ENCODE results near the gene LRRC32.
"Not testable (repeated sequence)": the region's sequence is repeated elsewhere in the genome, so short reads cannot be mapped to it uniquely, and the experiment has no call there.

Gene LRRC32

DNA sequence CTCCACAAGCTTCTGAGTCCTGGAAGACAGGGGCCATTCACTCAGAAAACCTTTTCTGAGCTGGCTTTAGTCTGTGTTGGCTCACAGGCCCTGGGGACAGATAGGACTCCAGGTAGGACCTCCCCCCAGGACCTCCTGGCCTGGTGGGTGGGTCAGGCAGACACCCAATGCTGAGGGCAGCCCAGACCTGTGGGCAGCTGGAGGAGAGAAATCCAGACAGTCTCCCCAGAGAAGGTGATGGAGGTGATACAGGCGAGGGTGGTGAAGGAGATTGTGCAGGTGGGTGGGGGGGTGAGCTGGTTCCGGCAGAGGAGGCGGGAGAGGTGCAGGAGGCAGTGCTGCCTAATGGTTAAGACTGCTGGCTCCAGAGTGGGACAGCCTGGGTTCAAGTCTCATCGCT, 15.6 kb downstream of the LRRC32 start:
- in situ Hi-C loops (cut with MboI; ENCODE audit: low sequenced_read_pairs) = no loop called here

DNA sequence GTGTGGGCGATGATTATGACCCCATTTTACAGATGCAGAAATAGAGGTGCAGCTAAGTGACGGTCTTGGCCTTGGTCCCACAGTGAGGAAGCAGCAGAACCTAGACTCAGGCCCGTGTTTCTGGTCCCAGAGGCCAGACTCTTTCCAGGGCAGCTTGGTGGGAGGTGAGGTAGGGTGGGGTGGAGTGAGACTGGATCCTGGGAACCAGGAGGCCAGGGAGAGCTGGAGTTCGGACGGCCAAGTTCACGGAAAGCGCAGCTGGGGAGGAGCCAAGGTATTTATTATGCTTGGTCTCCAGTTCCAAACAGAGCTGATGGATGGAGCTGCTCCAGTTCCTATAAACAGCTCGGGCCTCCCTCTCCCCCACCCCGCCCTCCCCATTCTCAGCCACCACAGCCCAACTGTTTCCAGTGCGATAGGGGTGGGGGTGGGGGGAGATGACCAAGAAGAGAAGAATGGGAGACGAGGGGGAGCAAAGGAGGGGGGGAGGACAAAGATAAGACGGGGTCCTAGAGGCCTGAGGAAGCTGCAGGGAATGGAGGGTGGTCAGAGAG, 16.2 kb downstream of the LRRC32 start:
- in situ Hi-C loops (cut with MboI; ENCODE audit: low sequenced_read_pairs) = no loop called here

DNA sequence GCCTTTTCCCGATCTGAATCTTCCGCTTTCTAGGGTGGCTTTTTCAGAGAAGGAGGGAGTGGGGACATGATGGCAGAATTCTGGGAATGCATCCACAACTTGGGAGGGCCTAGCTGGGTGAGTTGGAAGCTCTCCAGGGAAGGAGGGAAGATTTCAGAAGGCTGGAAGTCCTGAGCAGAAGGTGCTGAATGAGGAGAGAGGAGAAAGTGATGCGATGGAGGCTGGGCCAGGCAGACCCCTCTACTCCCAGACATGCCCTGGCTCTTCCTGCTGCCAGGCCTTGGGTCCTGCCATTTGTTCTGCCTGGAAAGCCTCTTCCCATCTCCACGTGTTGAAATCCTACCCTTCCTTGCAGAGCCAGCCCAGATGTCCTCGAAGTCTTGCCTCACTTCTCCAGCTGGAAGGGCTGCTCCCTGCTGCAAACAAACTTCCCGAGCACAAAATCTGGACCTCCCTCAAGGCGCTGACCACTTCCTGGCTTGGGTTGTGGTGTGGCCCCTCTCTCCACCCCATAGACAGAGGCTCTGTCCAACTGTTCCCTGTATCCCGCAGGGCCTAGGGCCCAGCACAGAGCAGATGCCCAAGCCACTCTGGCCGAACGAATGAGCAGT, 16.8 kb downstream of the LRRC32 start:
- in situ Hi-C loops (cut with MboI; ENCODE audit: low sequenced_read_pairs) = no loop called here

DNA sequence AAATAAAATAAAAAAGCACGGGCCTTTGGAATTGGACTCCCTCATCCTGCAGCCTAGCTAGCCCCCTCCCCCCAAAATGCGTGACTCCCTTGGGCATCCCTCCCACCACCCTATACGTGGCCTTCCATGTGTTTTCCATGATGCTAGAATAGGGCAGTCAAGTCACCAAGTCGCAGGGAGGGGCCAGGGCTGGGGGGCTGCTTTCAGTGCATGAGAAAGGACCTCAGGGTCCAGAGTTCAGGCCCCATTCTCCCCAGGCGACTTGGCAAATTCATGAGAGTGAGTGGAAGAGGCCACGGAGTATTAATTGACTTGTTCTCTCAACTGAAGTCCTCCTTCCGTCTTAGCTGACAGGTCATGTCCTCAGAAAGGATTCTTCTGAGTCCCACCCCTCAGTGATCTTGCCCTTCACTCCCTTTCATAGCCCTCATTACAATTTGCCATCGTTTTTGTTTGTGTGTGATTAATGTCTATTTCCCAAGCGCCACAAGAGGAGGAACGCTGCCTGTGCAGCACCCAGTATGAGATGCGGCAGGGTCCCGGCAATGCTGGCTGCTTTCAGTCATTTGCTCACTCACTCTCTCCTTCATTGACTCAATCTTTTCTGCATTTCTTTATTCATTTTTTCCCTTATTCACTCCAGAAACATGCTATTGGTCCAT, 17.4 kb downstream of the LRRC32 start:
- in situ Hi-C loops (cut with MboI; ENCODE audit: low sequenced_read_pairs) = no loop called here

DNA sequence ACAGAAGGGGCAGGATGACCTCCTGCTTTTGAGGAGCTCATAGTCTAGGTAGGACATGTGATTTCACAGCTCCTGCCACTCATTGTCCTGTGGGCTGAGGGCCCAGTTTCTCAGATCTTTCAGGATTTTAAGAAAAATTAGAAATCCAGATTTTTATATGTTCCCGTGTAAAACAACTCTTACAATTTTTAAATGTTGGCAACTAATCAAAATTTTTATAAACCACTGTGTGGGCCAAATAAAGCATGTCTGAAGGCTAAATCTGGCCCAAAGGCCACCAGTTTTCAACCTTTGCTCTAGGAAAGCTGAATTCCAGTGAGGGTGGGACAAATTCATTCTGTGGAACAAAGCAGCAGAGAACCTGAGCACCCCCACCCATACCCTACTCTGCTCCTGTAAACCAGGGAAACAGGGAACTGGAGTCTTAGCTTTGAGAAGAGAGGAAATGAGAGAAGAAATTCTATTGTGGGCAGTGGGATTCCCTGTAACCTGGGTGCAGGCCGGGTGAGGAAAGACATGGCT, 20.6 kb downstream of the LRRC32 start:
- in situ Hi-C loops (cut with MboI; ENCODE audit: low sequenced_read_pairs) = no loop called here

DNA sequence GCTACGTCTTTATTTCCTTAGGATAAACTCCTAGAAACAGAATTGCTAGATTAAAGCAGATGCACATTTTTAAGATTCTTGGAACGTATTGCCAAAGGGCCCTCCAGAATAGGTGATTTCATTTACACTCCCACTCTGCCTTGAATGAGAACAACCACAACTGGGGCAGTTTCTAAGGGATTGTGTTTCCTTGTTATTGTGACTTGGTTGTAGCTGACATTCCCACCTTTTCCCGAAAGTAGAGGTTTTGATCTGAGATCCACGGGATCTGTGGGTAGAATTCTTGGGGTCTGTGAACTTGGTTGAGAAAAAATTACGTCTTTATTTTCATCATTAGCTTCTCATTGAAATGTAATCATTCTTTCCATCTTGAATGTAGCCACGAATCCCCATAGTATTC, 21.5 kb downstream of the LRRC32 start:
- in situ Hi-C loops (cut with MboI; ENCODE audit: low sequenced_read_pairs) = no loop called here

DNA sequence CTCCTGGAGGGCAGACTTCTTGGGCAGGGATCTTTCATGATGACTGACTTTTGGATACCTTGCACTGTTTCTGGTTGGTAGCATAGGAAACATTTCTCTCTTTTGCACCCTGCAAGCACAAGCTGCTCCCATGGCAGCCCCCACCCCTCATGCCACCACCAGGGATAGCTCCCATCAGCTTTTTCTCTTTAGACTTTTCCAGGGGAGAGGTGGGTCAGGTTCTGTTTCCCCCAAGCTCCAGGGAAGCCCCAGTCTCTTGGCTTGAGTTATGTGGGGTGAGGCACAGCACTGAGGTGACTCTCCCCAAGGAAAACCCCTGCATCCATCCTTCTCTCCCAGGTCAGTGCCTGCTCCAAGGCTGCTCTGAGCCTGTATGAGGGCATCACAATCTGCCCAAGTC, 22.5 kb downstream of the LRRC32 start:
- in situ Hi-C loops (cut with MboI; ENCODE audit: low sequenced_read_pairs) = no loop called here

- in situ Hi-C loops (cut with MboI; ENCODE audit: low sequenced_read_pairs) = no loop called here
Observed at GRCh38 chr11:76646882-76647534, 23.5 kb downstream of the LRRC32 start.

DNA sequence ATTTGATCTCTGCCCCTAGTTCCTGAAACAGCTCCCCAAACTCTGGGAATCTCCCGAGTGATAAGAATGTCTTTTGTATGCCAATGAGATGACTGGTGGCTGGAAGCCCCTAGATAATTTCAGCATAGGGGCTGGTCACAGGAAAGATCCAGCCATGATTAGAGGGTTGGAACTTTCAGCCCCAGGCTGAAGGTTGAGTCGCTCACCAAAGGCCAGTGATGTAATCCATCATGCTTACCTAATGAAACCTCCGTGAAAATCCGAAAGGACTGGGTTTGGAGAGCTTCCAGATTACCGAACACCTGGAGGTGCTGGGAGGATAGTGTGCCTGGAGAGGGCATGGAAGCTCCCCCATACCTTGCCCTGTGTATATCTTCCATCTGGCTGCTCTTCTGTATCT, 26.0 kb downstream of the LRRC32 start:
- in situ Hi-C loops (cut with MboI; ENCODE audit: low sequenced_read_pairs) = no loop called here

GRCh38 chr11:76643711-76644110, 26.8 kb downstream of the LRRC32 start:
- in situ Hi-C loops (cut with MboI; ENCODE audit: low sequenced_read_pairs) = not testable (repeated sequence)

GRCh38 chr11:76642341-76642740, 28.2 kb downstream of the LRRC32 start:
- in situ Hi-C loops (cut with MboI; ENCODE audit: low sequenced_read_pairs) = no loop called here

DNA sequence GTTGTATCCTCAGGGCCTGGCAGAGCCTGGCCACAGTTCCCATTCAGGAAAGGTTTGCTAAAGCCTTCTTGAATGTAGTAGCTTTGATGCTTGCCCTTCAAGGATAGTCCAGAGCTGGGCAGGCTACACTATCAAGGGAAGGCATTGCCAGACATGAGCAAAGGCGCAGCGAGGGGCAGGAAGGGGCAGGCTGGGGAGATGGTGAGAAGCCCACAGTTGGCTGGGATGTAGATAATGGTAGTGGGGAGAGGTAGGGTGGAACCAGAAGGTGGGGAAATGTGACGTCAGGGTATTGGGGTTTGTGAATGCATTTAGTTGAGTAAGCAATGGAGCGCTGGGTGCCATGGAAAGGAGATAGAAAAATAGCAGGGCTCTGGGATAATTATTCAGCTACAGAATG, 28.6 kb downstream of the LRRC32 start:
- in situ Hi-C loops (cut with MboI; ENCODE audit: low sequenced_read_pairs) = no loop called here

DNA sequence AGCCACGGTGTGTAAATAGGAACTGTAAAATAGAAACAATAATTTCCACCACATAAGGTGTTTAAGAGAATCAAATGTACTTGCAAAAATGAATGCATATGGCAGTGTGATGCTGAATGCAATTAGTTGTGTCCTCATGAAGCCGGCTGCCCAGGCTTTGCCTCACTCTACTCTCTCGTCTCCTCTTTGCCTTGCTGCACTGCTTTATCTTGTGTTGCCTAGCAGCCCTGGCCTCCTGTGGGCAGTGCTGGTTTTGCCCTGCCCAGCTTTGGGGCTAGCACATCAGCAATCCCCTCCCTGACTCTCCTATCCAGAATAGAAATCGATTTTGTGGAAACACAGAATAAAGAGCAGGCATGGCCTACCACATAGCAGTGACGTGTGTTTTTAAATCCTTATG, 30.0 kb downstream of the LRRC32 start:
- in situ Hi-C loops (cut with MboI; ENCODE audit: low sequenced_read_pairs) = no loop called here

DNA sequence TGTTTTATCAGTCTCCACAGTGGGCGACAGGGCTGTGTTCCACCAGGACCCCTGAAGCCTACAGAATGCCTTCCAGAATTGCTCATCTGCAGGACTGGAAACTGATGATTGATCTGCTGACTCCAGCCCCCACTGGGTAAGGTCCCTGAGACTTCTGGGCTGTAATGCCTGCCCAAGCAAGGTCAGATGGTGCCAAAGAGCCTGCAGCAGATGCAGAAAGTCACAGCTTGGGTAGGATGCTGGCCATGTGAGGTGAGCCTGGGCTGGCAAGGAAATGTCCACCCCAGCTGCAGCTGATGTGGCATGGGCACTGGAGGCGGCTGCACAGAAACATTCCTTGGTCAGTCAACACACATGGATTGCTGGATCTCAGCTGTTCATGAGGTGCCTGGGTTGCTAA, 30.9 kb downstream of the LRRC32 start:
- in situ Hi-C loops (cut with MboI; ENCODE audit: low sequenced_read_pairs) = no loop called here

- in situ Hi-C loops (cut with MboI; ENCODE audit: low sequenced_read_pairs) = no loop called here
Observed at GRCh38 chr11:76638270-76639197, 32.0 kb downstream of the LRRC32 start.

DNA sequence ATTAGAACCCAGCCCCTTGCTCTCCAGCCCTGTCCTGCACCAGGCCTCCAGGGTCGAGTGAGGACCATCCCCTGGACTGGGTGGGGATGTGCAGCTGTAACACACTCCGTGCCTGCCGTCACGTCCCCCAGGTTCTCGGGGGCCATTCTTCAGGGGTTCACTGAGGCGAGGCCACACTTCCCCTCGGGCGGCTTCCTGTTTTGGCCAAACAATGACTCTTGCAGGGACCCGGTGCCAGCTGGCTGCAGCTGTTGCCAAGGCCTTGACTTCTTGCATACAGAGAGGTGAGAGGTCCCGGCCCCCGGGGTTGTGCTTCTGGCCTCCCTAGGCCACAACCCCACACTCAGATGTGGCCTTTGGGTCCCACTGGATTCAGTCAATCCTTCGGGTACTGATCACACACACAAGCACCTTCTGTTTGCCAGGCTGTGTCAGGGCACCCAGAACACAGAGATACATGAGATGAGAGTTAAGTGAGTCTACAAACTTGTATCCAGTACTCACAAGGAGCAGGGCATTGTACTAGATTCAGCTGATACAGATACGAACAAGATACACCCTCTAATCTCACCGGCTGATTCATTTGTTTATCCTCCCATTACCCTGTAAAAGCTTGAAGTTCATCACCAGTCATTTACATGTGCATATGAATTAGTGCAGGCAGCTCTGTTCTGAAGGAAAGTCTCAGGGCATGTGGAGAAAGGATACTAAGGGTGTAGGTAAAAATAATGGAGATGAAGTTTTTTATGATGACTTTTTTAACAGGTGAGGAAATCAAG, 32.9 kb downstream of the LRRC32 start:
- in situ Hi-C loops (cut with MboI; ENCODE audit: low sequenced_read_pairs) = no loop called here

- in situ Hi-C loops (cut with MboI; ENCODE audit: low sequenced_read_pairs) = no loop called here
Observed at GRCh38 chr11:76636826-76637460, 33.6 kb downstream of the LRRC32 start.

GRCh38 chr11:76635991-76636738, 34.4 kb downstream of the LRRC32 start:
- in situ Hi-C loops (cut with MboI; ENCODE audit: low sequenced_read_pairs) = no loop called here

GRCh38 chr11:76634886-76635285, 35.7 kb downstream of the LRRC32 start:
- in situ Hi-C loops (cut with MboI; ENCODE audit: low sequenced_read_pairs) = no loop called here

Data from HL-60/S4 treated with phorbol 12-myristate 13-acetate at 8.2 ng/mL for 4 days and 3 days (cell line).